Measurements from ENCODE around the gene NDUFV3. TPM values are rescaled to one million over a fixed set of nuclear protein-coding genes. Genes with fewer than 3 reads are reported as not detected.
"Not testable (repeated sequence)": the region's sequence is repeated elsewhere in the genome, so short reads cannot be mapped to it uniquely, and the experiment has no call there.

Gene NDUFV3
- 10.7 and 21.0 TPM in 2 replicates for total RNA-seq (2014; rRNA removed; shearing (Covaris generic); ENCODE audit: low replicate concordance)

DNA sequence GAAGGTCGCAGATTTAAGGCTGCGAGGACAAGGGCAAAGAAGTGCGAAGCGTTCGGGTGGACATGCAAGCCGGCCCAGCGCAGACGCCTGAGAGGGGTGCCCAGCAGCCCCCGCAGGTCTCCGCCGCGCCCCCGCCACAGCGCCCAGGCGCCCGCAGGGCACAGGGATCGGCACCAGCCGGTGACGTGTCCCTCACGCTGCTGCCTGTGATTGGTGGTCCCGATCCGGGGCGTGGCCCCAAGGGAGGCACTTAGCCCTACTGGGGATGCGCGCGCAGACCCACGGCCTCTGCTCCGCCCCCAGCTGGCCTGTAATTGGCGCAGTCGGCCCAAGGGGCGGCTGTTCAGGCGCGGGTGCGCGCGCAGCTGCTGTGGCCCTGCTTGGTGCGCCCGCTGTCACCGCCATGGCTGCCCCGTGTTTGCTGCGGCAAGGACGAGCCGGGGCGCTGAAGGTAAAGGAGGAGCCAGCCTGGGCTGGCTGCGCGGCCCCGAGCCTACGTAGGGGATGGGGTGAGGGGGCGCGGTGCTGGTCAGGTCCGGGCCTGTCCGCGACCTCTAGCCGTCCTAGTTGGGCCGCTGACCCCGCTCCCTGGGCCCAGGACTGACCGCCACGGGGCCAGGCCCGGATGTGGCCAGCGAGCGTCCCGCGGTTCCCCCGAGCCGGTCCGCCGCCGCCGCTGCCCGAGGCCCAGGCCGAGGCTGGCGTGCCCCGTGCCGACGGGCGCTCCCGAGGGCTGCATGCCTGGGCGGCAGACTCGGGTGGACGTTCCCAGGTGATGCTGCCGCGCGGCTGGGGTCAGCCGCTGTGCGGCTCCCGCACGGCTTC is at the start of gene NDUFV3:
Gene NDUFV3, plus strand, starts transcription at position 379 of the 825 bp plus-strand sequence. Its CDS starts 25 bp downstream, at position 404.
- Histone ChIP-seq H3K4me3 (ENCODE audit: low read length) (peak within 1 kb of the TSS; percentile 100), H4K20me1 (ENCODE audit: insufficient read depth, low read depth, low read length) (no peaks in the 10 kb centered on the region; the same call in 1 of the 2 replicates), H3K9me3 (ENCODE audit: low read length) (no peaks in the 10 kb centered on the region), H3K27ac (ENCODE audit: low read length) (peak within 1 kb of the TSS; percentile 58), H3K4me1 (ENCODE audit: low read length) (peaks cover 11% of the 10 kb centered on the region), H3K79me2 (ENCODE audit: low read length) (peaks cover 24% of the 10 kb centered on the region), H3K27me3 (ENCODE audit: low read length) (no peaks in the 10 kb centered on the region), H3K36me3 (ENCODE audit: insufficient read depth, low read length) (peaks cover 9% of the 10 kb centered on the region; the same call in 1 of the 2 replicates), H3K9ac (ENCODE audit: low read length) (peak within 1 kb of the TSS; percentile 98), H3K4me2 (ENCODE audit: low read depth, low read length, poor library complexity, severe bottlenecking) (peak within 1 kb of the TSS; percentile 91), H3K9me2 (replicated peaks; ENCODE audit: insufficient read depth, low read length) (no peaks in the 10 kb centered on the region), H2AFZ (ENCODE audit: low read length) (peak within 1 kb of the TSS; percentile 73; the same call in 1 of the 2 replicates)
- DNase-seq: peak; percentile 100

GRCh38 chr21:42844411-42845113 is 48.5 kb upstream of the NDUFV3 start:
- H3K4me2 ChIP-seq (ENCODE audit: low read depth, low read length, poor library complexity, severe bottlenecking): no peak overlapping the region
- peaks cover 55% of the 10 kb centered on the region for H4K20me1 ChIP-seq (ENCODE audit: insufficient read depth, low read depth, low read length)
- DNase-seq: no peak
- peaks cover 19% of the 10 kb centered on the region; the same call in 1 of the 2 replicates for H3K79me2 ChIP-seq (ENCODE audit: low read length)
- H3K9me3 ChIP-seq (ENCODE audit: low read length): no peaks in the 10 kb centered on the region
- no peaks in the 10 kb centered on the region for H3K4me1 ChIP-seq (ENCODE audit: low read length)
- H3K9ac ChIP-seq (ENCODE audit: low read length): no peak overlapping the region
- H3K27ac ChIP-seq (ENCODE audit: low read length): no peak overlapping the region
- no peaks in the 10 kb centered on the region for H3K9me2 ChIP-seq (replicated peaks; ENCODE audit: insufficient read depth, low read length)
- H3K4me3 ChIP-seq (ENCODE audit: low read length): no peak overlapping the region
- peaks cover 42% of the 10 kb centered on the region for H3K36me3 ChIP-seq (ENCODE audit: insufficient read depth, low read length)
- H2AFZ ChIP-seq (ENCODE audit: low read length): no peak overlapping the region
- H3K27me3 ChIP-seq (ENCODE audit: low read length): no peaks in the 10 kb centered on the region

GRCh38 chr21:42845296-42845965 is 47.7 kb upstream of the NDUFV3 start:
- peaks cover 52% of the 10 kb centered on the region for H4K20me1 ChIP-seq (ENCODE audit: insufficient read depth, low read depth, low read length)
- peaks cover 41% of the 10 kb centered on the region for H3K36me3 ChIP-seq (ENCODE audit: insufficient read depth, low read length)

GRCh38 chr21:42846221-42846620 is 46.9 kb upstream of the NDUFV3 start:
- H3K36me3 ChIP-seq (ENCODE audit: insufficient read depth, low read length): peaks cover 34% of the 10 kb centered on the region
- H3K4me1 ChIP-seq (ENCODE audit: low read length): no peaks in the 10 kb centered on the region
- no peaks in the 10 kb centered on the region for H3K9me3 ChIP-seq (ENCODE audit: low read length)
- H3K27ac ChIP-seq (ENCODE audit: low read length): no peak overlapping the region
- H3K9me2 ChIP-seq (replicated peaks; ENCODE audit: insufficient read depth, low read length): no peaks in the 10 kb centered on the region
- DNase-seq: no peak
- H3K4me3 ChIP-seq (ENCODE audit: low read length): no peak overlapping the region
- no peaks in the 10 kb centered on the region for H3K27me3 ChIP-seq (ENCODE audit: low read length)
- H3K4me2 ChIP-seq (ENCODE audit: low read depth, low read length, poor library complexity, severe bottlenecking): no peak overlapping the region
- H4K20me1 ChIP-seq (ENCODE audit: insufficient read depth, low read depth, low read length): peaks cover 46% of the 10 kb centered on the region
- peaks cover 28% of the 10 kb centered on the region for H3K79me2 ChIP-seq (ENCODE audit: low read length)
- H2AFZ ChIP-seq (ENCODE audit: low read length): no peak overlapping the region
- no peak overlapping the region for H3K9ac ChIP-seq (ENCODE audit: low read length)

More at GRCh38 chr21:42845296-42845965, 47.7 kb upstream of the NDUFV3 start:
- no peak for DNase-seq
- no peaks in the 10 kb centered on the region for H3K27me3 ChIP-seq (ENCODE audit: low read length)
- no peak overlapping the region for H3K27ac ChIP-seq (ENCODE audit: low read length)
- no peaks in the 10 kb centered on the region for H3K4me1 ChIP-seq (ENCODE audit: low read length)
- peaks cover 26% of the 10 kb centered on the region for H3K79me2 ChIP-seq (ENCODE audit: low read length)
- H3K4me2 ChIP-seq (ENCODE audit: low read depth, low read length, poor library complexity, severe bottlenecking): no peak overlapping the region
- H2AFZ ChIP-seq (ENCODE audit: low read length): no peak overlapping the region
- H3K4me3 ChIP-seq (ENCODE audit: low read length): no peak overlapping the region
- no peaks in the 10 kb centered on the region for H3K9me2 ChIP-seq (replicated peaks; ENCODE audit: insufficient read depth, low read length)
- H3K9me3 ChIP-seq (ENCODE audit: low read length): no peaks in the 10 kb centered on the region
- no peak overlapping the region for H3K9ac ChIP-seq (ENCODE audit: low read length)

GRCh38 chr21:42847051-42847707 is 45.9 kb upstream of the NDUFV3 start:
- DNase-seq: no peak
- H3K36me3 ChIP-seq (ENCODE audit: insufficient read depth, low read length): peaks cover 32% of the 10 kb centered on the region

DNA sequence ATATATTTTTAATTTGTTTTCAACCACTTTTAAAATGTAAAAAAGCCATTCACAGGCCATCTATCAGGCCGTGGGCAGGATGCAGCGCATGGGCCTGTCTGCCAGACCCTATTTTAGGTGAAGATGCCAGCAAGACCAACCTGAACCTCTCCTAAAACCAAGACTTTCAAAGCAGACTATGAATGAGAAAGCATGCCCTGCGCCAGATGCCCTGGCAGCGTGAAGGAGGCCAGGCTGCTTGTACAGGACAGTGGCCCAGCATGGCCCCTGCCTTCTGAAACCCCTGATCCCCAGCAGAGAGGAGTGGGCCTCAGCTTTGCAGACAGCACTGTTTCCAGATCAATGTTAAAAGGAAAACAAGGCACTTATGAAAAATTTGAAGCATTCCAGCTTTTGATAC is 45.4 kb upstream of the NDUFV3 start:
- Histone ChIP-seq H3K36me3 (ENCODE audit: insufficient read depth, low read length) (peaks cover 32% of the 10 kb centered on the region), H3K27ac (ENCODE audit: low read length) (no peak overlapping the region), H3K4me1 (ENCODE audit: low read length) (no peaks in the 10 kb centered on the region), H3K9ac (ENCODE audit: low read length) (no peak overlapping the region), H3K79me2 (ENCODE audit: low read length) (peaks cover 28% of the 10 kb centered on the region), H3K4me3 (ENCODE audit: low read length) (no peak overlapping the region), H2AFZ (ENCODE audit: low read length) (no peak overlapping the region), H3K4me2 (ENCODE audit: low read depth, low read length, poor library complexity, severe bottlenecking) (no peak overlapping the region), H3K9me2 (replicated peaks; ENCODE audit: insufficient read depth, low read length) (no peaks in the 10 kb centered on the region), H3K27me3 (ENCODE audit: low read length) (no peaks in the 10 kb centered on the region), H4K20me1 (ENCODE audit: insufficient read depth, low read depth, low read length) (peaks cover 42% of the 10 kb centered on the region), H3K9me3 (ENCODE audit: low read length) (no peaks in the 10 kb centered on the region)
- no peak for DNase-seq

More at GRCh38 chr21:42847051-42847707, 45.9 kb upstream of the NDUFV3 start:
- no peaks in the 10 kb centered on the region for H3K9me2 ChIP-seq (replicated peaks; ENCODE audit: insufficient read depth, low read length)
- no peaks in the 10 kb centered on the region for H3K4me1 ChIP-seq (ENCODE audit: low read length)
- no peak overlapping the region for H3K4me3 ChIP-seq (ENCODE audit: low read length)
- no peak overlapping the region for H3K4me2 ChIP-seq (ENCODE audit: low read depth, low read length, poor library complexity, severe bottlenecking)
- no peak overlapping the region for H3K9ac ChIP-seq (ENCODE audit: low read length)
- H2AFZ ChIP-seq (ENCODE audit: low read length): no peak overlapping the region
- H3K27ac ChIP-seq (ENCODE audit: low read length): no peak overlapping the region
- H3K9me3 ChIP-seq (ENCODE audit: low read length): no peaks in the 10 kb centered on the region
- H4K20me1 ChIP-seq (ENCODE audit: insufficient read depth, low read depth, low read length): peaks cover 46% of the 10 kb centered on the region
- H3K27me3 ChIP-seq (ENCODE audit: low read length): no peaks in the 10 kb centered on the region
- peaks cover 28% of the 10 kb centered on the region for H3K79me2 ChIP-seq (ENCODE audit: low read length)

GRCh38 chr21:42848144-42848931 is 44.8 kb upstream of the NDUFV3 start:
- H3K9me2 ChIP-seq (replicated peaks; ENCODE audit: insufficient read depth, low read length); H3K4me1 ChIP-seq (ENCODE audit: low read length); H3K4me2 ChIP-seq (ENCODE audit: low read depth, low read length, poor library complexity, severe bottlenecking); H3K9ac ChIP-seq (ENCODE audit: low read length); H3K27ac ChIP-seq (ENCODE audit: low read length); H3K4me3 ChIP-seq (ENCODE audit: low read length); DNase-seq; H3K9me3 ChIP-seq (ENCODE audit: low read length); H2AFZ ChIP-seq (ENCODE audit: low read length); H3K27me3 ChIP-seq (ENCODE audit: low read length): not testable (repeated sequence)
- peaks cover 37% of the 10 kb centered on the region for H4K20me1 ChIP-seq (ENCODE audit: insufficient read depth, low read depth, low read length)
- H3K79me2 ChIP-seq (ENCODE audit: low read length): peaks cover 28% of the 10 kb centered on the region
- H3K36me3 ChIP-seq (ENCODE audit: insufficient read depth, low read length): peaks cover 27% of the 10 kb centered on the region
